SU-DHL-6 (cell line): Measurements from ENCODE around the gene PCYOX1L.

Source experiments
- H2AFZ ChIP-seq: fragments of 200-600 bp; sonication (generic); 2 replicates; pipeline ENCODE4 v1.6.1; 2014; ENCODE audit warnings: low read depth, mild to moderate bottlenecking, moderate library complexity, mixed read lengths, antibody characterized with exemption, low read length; ENCODE audit not compliant: severe bottlenecking
- H3F3A ChIP-seq: fragments of 200-600 bp; shearing (Covaris generic); 2 replicates; pipeline ENCODE4 v1.6.0; 2016; ENCODE audit warnings: antibody characterized with exemption, mild to moderate bottlenecking; ENCODE audit not compliant: insufficient read depth
- H3K27ac ChIP-seq: fragments of 200-600 bp; sonication (generic); 2 replicates; pipeline ENCODE4 v1.5.1; 2016; ENCODE audit warnings: low read depth, mild to moderate bottlenecking, low read length, moderate library complexity, mixed read lengths
- H3K27me3 ChIP-seq: fragments of 200-600 bp; sonication (generic), shearing (Covaris generic); 2 replicates; pipeline ENCODE4 v1.6.0; 2014; ENCODE audit warnings: mild to moderate bottlenecking, low read length
- H3K36me3 ChIP-seq: fragments of 200-600 bp; sonication (generic); 2 replicates; pipeline ENCODE4 v1.6.1; 2014; ENCODE audit warnings: mild to moderate bottlenecking, low read length, mixed read lengths
- H3K4me2 ChIP-seq: fragments of 300-600, 200-600 bp; shearing (Covaris generic), sonication (generic); 2 replicates; pipeline ENCODE4 v1.6.0; 2014; ENCODE audit warnings: low read length, low read depth, mild to moderate bottlenecking; ENCODE audit not compliant: poor library complexity, severe bottlenecking
- H3K4me3 ChIP-seq: fragments of 200-600 bp; sonication (generic); 2 replicates; pipeline ENCODE4 v1.5.1; 2014; ENCODE audit warnings: antibody characterized with exemption, low read length, mild to moderate bottlenecking, mixed read lengths; ENCODE audit not compliant: insufficient read depth, poor library complexity, severe bottlenecking
- H3K79me2 ChIP-seq: fragments of 200-600 bp; sonication (generic); 2 replicates; pipeline ENCODE4 v1.6.1; 2014; ENCODE audit warnings: mild to moderate bottlenecking, low read length, moderate library complexity; ENCODE audit not compliant: insufficient read depth
- H3K9ac ChIP-seq: fragments of 200-600 bp; sonication (generic); 2 replicates; pipeline ENCODE4 v1.7.0; 2014; ENCODE audit warnings: mild to moderate bottlenecking, low read length
- H3K9me2 ChIP-seq: fragments of 200-600 bp; sonication (generic); replicated peaks from 2 replicates; pipeline ENCODE4 v1.6.1; 2014; ENCODE audit warnings: low read length; ENCODE audit not compliant: insufficient read depth
- H3K9me3 ChIP-seq: fragments of 200-600 bp; sonication (generic); 2 replicates; pipeline ENCODE4 v1.6.1; 2014; ENCODE audit warnings: low read length, mixed read lengths; ENCODE audit not compliant: insufficient read depth
- H4K20me1 ChIP-seq: fragments of 200-600 bp; sonication (generic); 2 replicates; pipeline ENCODE4 v1.6.1; 2014; ENCODE audit warnings: low read depth, mild to moderate bottlenecking, antibody characterized with exemption, low read length, moderate library complexity, mixed read lengths
- EZH2phosphoT487 ChIP-seq: fragments of 200-600 bp; sonication (generic), shearing (Covaris generic); conservative IDR thresholded peaks from 2 replicates; pipeline ENCODE4 v1.6.1; 2018; ENCODE audit warnings: mild to moderate bottlenecking, antibody characterized with exemption, low read length, moderate library complexity, mixed read lengths
- TF ChIP-seq, protein P1 (sequence below): fragments of 200-600 bp; sonication (generic); IDR thresholded peaks from one replicate; pipeline ENCODE4 v1.5.1; 2017; ENCODE audit warnings: antibody characterized with exemption, mild to moderate bottlenecking, low read length, moderate library complexity; ENCODE audit not compliant: insufficient read depth, poor library complexity, severe bottlenecking

Gene PCYOX1L

DNA sequence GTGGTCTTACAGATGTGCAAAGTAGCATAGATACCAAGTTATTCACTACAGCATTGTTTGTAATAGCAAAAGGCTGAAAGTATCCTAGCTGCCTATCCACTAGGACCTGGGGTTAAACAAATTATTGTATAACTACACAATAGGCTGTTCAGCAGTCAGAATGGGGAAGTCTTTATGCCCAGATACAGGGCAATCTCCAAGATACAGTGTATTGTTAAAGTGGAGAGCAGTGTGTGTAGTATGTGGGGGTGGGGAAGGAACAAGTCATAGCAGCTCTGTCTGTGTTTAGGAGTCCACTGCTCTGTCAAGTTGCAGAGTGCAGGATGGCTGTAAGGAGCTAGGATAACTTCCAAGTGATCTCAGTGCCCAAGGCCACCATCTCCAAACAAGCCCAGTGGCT is 5.5 kb downstream of the PCYOX1L start:
- Histone ChIP-seq H3F3A (no peaks in the 10 kb centered on the region), H2AFZ (no peak overlapping the region), H3K4me2 (no peak overlapping the region), H3K79me2 (peaks cover 9% of the 10 kb centered on the region), H3K4me3 (no peak overlapping the region), H3K27ac (no peak overlapping the region), H3K9me2 (no peaks in the 10 kb centered on the region), H3K36me3 (no peaks in the 10 kb centered on the region), H3K9me3 (no peaks in the 10 kb centered on the region), H3K9ac (no peak overlapping the region), H4K20me1 (no peaks in the 10 kb centered on the region), H3K27me3 (no peaks in the 10 kb centered on the region)
- TF ChIP-seq EZH2phosphoT487: no peak
- TF ChIP-seq, protein P1, sequence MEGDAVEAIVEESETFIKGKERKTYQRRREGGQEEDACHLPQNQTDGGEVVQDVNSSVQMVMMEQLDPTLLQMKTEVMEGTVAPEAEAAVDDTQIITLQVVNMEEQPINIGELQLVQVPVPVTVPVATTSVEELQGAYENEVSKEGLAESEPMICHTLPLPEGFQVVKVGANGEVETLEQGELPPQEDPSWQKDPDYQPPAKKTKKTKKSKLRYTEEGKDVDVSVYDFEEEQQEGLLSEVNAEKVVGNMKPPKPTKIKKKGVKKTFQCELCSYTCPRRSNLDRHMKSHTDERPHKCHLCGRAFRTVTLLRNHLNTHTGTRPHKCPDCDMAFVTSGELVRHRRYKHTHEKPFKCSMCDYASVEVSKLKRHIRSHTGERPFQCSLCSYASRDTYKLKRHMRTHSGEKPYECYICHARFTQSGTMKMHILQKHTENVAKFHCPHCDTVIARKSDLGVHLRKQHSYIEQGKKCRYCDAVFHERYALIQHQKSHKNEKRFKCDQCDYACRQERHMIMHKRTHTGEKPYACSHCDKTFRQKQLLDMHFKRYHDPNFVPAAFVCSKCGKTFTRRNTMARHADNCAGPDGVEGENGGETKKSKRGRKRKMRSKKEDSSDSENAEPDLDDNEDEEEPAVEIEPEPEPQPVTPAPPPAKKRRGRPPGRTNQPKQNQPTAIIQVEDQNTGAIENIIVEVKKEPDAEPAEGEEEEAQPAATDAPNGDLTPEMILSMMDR: no peak

GRCh38 chr5:149363936-149364335 is 6.1 kb downstream of the PCYOX1L start:
- Histone ChIP-seq H3K9ac (no peak overlapping the region), H4K20me1 (no peaks in the 10 kb centered on the region), H3K4me3 (no peak overlapping the region), H3K36me3 (no peaks in the 10 kb centered on the region), H3K79me2 (peaks cover 3% of the 10 kb centered on the region; the same call in 1 of the 2 replicates), H3K27ac (no peak overlapping the region), H3K27me3 (no peaks in the 10 kb centered on the region), H2AFZ (no peak overlapping the region), H3K9me3 (no peaks in the 10 kb centered on the region), H3F3A (no peaks in the 10 kb centered on the region), H3K4me2 (no peak overlapping the region), H3K9me2 (no peaks in the 10 kb centered on the region)
- TF ChIP-seq EZH2phosphoT487: no peak
- TF ChIP-seq, protein P1: no peak

- H3K27me3 ChIP-seq: no peaks in the 10 kb centered on the region
- no peak overlapping the region for H3K4me3 ChIP-seq
- no peak overlapping the region for H3K4me2 ChIP-seq
- H3K9me2 ChIP-seq: no peaks in the 10 kb centered on the region
- no peaks in the 10 kb centered on the region for H4K20me1 ChIP-seq
- no peak overlapping the region for H3K9ac ChIP-seq
- H2AFZ ChIP-seq: no peak overlapping the region
- no peaks in the 10 kb centered on the region for H3K9me3 ChIP-seq
- TF ChIP-seq EZH2phosphoT487: no peak
- TF ChIP-seq, protein P1: no peak
- H3K27ac ChIP-seq: no peak overlapping the region
- no peaks in the 10 kb centered on the region for H3F3A ChIP-seq
- H3K36me3 ChIP-seq: no peaks in the 10 kb centered on the region
- no peaks in the 10 kb centered on the region for H3K79me2 ChIP-seq
These were observed 6.9 kb downstream of the PCYOX1L start for GRCh38 chr5:149364719-149365118.
